ENCODE data around the gene KCNQ5. TPM values are rescaled to one million over a fixed set of nuclear protein-coding genes. Genes with fewer than 3 reads are reported as not detected.

The KCNQ5 gene
- total RNA-seq, 1 experiment from 2014 or later = 2.0 TPM

DNA sequence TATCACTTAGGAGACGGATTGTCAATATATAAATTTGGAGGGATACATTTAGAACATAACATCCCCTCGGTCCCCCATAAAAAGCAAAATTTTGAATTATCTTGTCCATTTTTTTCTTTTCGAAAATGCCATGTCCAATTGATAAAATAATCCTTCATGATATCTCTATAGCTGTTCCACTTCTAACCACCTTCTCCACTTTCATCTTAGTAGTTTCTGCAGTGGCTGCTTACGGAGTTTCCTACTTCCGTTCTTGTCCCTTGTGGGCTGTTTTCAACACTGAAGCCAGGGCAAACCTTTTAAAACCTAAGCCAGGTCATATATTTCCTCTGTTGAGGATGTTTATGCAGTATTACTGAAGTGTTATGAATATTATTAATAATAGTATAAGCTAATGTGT, 37.9 kb downstream of the KCNQ5 start:
- H3K27me3 Mint-ChIP-seq (ENCODE audit: low read depth) = no peaks in the 10 kb centered on the region
- no peaks in the 10 kb centered on the region for H3K36me3 Mint-ChIP-seq
- no peaks in the 10 kb centered on the region for H3K9me3 Mint-ChIP-seq
- no peak for DNase-seq (ENCODE audit: low spot score)
- TF ChIP-seq PRDM15 (CRISPR knock-in tag; IDR thresholded peaks at IDR 0.05) = no peak
- TF ChIP-seq, protein P1, sequence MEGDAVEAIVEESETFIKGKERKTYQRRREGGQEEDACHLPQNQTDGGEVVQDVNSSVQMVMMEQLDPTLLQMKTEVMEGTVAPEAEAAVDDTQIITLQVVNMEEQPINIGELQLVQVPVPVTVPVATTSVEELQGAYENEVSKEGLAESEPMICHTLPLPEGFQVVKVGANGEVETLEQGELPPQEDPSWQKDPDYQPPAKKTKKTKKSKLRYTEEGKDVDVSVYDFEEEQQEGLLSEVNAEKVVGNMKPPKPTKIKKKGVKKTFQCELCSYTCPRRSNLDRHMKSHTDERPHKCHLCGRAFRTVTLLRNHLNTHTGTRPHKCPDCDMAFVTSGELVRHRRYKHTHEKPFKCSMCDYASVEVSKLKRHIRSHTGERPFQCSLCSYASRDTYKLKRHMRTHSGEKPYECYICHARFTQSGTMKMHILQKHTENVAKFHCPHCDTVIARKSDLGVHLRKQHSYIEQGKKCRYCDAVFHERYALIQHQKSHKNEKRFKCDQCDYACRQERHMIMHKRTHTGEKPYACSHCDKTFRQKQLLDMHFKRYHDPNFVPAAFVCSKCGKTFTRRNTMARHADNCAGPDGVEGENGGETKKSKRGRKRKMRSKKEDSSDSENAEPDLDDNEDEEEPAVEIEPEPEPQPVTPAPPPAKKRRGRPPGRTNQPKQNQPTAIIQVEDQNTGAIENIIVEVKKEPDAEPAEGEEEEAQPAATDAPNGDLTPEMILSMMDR (IDR thresholded peaks at IDR 0.05) = no peak
- no peak for TF ChIP-seq ZNF396 (CRISPR knock-in tag; IDR thresholded peaks at IDR 0.05; ENCODE audit: borderline replicate concordance)
- no peak for TF ChIP-seq MXD4 (CRISPR knock-in tag; IDR thresholded peaks at IDR 0.05; ENCODE audit: borderline replicate concordance)
- TF ChIP-seq, protein P2, sequence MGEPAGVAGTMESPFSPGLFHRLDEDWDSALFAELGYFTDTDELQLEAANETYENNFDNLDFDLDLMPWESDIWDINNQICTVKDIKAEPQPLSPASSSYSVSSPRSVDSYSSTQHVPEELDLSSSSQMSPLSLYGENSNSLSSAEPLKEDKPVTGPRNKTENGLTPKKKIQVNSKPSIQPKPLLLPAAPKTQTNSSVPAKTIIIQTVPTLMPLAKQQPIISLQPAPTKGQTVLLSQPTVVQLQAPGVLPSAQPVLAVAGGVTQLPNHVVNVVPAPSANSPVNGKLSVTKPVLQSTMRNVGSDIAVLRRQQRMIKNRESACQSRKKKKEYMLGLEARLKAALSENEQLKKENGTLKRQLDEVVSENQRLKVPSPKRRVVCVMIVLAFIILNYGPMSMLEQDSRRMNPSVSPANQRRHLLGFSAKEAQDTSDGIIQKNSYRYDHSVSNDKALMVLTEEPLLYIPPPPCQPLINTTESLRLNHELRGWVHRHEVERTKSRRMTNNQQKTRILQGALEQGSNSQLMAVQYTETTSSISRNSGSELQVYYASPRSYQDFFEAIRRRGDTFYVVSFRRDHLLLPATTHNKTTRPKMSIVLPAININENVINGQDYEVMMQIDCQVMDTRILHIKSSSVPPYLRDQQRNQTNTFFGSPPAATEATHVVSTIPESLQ (CRISPR knock-in tag; IDR thresholded peaks at IDR 0.05) = no peak
- TF ChIP-seq EMX1 (CRISPR knock-in tag; IDR thresholded peaks at IDR 0.05) = no peak
- TF ChIP-seq HMGA2 (CRISPR knock-in tag; IDR thresholded peaks at IDR 0.05) = no peak
- no peaks in the 10 kb centered on the region for H3K4me1 Mint-ChIP-seq
- ATAC-seq = no peak
- POLR2A ChIA-PET = no interaction called here
- CTCF ChIA-PET = no interaction called here
- H3K4me3 Mint-ChIP-seq = no peak overlapping the region
- H3K27ac Mint-ChIP-seq = no peak overlapping the region

GRCh38 chr6:72661411-72661810, 39.5 kb downstream of the KCNQ5 start:
- Mint-ChIP-seq H3K27ac (no peak overlapping the region), H3K9me3 (no peaks in the 10 kb centered on the region), H3K4me3 (no peak overlapping the region), H3K27me3 (ENCODE audit: low read depth) (no peaks in the 10 kb centered on the region), H3K4me1 (no peaks in the 10 kb centered on the region), H3K36me3 (no peaks in the 10 kb centered on the region)
- POLR2A ChIA-PET = no interaction called here
- ATAC-seq (no peak), DNase-seq (ENCODE audit: low spot score) (no peak)
- TF ChIP-seq E2F5 (CRISPR knock-in tag; IDR thresholded peaks at IDR 0.05) = no peak
- TF ChIP-seq SMAD4 (CRISPR knock-in tag; IDR thresholded peaks at IDR 0.05) = no peak
- no peak for TF ChIP-seq ESRRA (CRISPR knock-in tag; IDR thresholded peaks at IDR 0.05; ENCODE audit: borderline replicate concordance)
- TF ChIP-seq NR3C1 (CRISPR knock-in tag; conservative IDR thresholded peaks at IDR 0.05; ENCODE audit: low read depth) = no peak
- no peak for TF ChIP-seq HMGA2 (CRISPR knock-in tag; IDR thresholded peaks at IDR 0.05)
- TF ChIP-seq SMAD3 (CRISPR knock-in tag; IDR thresholded peaks at IDR 0.05; ENCODE audit: borderline replicate concordance) = no peak
- TF ChIP-seq MLX (CRISPR knock-in tag; IDR thresholded peaks at IDR 0.05) = no peak
- TF ChIP-seq ZNF317 (CRISPR knock-in tag; IDR thresholded peaks at IDR 0.05; ENCODE audit: borderline replicate concordance, low read depth) = no peak
- TF ChIP-seq, protein P3, sequence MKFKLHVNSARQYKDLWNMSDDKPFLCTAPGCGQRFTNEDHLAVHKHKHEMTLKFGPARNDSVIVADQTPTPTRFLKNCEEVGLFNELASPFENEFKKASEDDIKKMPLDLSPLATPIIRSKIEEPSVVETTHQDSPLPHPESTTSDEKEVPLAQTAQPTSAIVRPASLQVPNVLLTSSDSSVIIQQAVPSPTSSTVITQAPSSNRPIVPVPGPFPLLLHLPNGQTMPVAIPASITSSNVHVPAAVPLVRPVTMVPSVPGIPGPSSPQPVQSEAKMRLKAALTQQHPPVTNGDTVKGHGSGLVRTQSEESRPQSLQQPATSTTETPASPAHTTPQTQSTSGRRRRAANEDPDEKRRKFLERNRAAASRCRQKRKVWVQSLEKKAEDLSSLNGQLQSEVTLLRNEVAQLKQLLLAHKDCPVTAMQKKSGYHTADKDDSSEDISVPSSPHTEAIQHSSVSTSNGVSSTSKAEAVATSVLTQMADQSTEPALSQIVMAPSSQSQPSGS (CRISPR knock-in tag; IDR thresholded peaks at IDR 0.05; ENCODE audit: borderline replicate concordance, low read depth) = no peak
- TF ChIP-seq, protein P2 (CRISPR knock-in tag; IDR thresholded peaks at IDR 0.05) = no peak
- TF ChIP-seq, protein P4, sequence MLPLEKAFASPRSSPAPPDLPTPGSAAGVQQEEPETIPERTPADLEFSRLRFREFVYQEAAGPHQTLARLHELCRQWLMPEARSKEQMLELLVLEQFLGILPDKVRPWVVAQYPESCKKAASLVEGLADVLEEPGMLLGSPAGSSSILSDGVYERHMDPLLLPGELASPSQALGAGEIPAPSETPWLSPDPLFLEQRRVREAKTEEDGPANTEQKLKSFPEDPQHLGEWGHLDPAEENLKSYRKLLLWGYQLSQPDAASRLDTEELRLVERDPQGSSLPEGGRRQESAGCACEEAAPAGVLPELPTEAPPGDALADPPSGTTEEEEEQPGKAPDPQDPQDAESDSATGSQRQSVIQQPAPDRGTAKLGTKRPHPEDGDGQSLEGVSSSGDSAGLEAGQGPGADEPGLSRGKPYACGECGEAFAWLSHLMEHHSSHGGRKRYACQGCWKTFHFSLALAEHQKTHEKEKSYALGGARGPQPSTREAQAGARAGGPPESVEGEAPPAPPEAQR (CRISPR knock-in tag; IDR thresholded peaks at IDR 0.05) = no peak
- CTCF ChIA-PET = no interaction called here

Measured in WTC11 (cell line).